ENCODE data around the gene NEURL1B.

Gene NEURL1B

GRCh38 chr5:172739375-172739774 lies 98.3 kb downstream of the NEURL1B start:
- no peak for DNase-seq

DNA sequence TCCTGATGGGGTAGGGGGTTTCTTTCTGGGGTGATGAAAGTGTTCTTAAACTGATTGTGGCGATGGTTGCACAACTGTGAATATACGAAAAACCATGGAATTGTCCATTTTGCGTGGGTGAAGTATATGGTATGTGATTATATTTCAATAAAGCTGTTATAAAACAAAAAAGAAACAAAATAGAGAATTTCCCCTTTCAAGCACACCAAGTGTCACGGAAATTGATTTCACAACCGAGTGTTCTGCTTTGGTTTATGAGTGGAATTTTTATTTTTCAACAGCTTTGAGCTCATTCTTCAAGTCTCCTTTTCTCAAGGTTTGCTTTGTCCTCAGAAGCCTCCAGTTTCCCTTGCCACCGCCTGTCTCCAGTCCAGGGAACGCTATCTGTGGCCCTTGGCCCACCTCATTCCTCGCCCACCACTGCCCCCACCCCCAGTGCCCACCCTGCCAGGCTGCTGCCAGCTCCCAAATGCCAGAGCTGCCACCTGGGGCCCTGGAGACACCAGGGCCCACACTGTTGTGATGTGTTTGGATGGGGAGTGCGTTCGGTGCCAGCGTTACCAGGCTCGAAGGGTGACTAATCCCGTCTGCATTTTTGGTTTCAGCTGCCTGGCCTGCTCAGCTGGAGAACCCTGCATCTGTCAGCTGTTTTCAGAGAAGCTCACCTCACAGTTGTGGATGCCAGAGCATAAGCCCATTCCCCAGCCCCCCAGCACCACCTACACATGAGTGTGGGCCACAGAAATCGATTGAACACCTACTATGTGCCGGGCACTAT lies 99.6 kb downstream of the NEURL1B start:
- peak in 1 of 2 donors; percentile 62 for DNase-seq
